ENCODE data around the gene TMEM62. TPM values are rescaled to one million over a fixed set of nuclear protein-coding genes. Genes with fewer than 3 reads are reported as not detected.

The TMEM62 gene
- total and polyA plus RNA-seq, 2 of the 8 experiments (the other 6 are each of a cell fraction or from before 2014, with no cell fraction given), result 2.0 to 4.0 TPM

DNA sequence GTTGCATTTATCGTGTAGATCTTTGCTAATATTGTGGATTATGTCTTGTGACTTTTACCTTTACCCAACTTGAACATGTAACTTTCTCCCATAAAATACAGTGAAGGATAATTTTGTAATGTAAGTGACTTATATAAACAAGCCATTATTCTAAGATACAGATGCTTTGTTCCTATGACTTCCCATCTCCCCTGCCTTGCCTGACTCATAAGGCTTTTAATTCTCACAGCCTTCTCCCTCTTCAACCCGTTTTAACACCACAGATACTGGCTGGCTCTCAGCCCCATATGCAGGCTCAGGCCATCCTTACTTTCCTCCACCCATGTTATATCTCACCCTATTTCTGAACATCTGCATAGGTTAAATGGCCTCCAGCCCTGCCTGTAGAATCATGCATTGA is 55.9 kb downstream of the TMEM62 start (continued):
- no peak for TF ChIP-seq TBP (IDR thresholded peaks at IDR 0.05; ENCODE audit: low read depth, low read length)
